Measurements from ENCODE around the gene PC.

Gene PC

DNA sequence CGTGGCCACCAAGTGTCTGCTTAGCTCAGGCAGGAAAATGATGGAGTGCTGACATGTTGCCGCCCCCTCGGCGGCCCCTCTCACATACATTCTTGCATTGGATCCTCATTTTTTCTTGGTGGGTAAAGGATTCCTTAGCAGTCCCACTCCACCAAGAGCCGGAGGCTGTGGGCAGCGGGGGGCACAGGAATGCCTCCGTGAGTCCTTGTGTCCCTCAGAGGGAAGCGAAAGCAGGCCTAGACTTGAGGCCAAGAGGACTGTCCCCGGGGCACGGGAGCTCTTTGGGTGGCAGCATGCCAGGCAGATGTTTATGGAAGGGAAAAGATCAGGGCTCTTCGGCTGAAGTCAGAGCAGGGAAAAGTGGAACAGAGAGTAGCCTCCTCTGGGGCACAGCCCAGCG is 79.7 kb downstream of the PC start:
- H3K4me1 ChIP-seq (ENCODE audit: low read length): peaks cover 9% of the 10 kb centered on the region
- peaks cover 45% of the 10 kb centered on the region for H3K27me3 ChIP-seq (replicated peaks; ENCODE audit: insufficient read depth, low read length)
- no peaks in the 10 kb centered on the region for H3K36me3 ChIP-seq (replicated peaks; ENCODE audit: insufficient read depth, low read length)
- no peak overlapping the region for H2AFZ ChIP-seq (ENCODE audit: low read length)
- no peak overlapping the region for H3K4me2 ChIP-seq (ENCODE audit: low read depth, low read length)
- TF ChIP-seq EZH2phosphoT487 (IDR thresholded peaks at IDR 0.05; ENCODE audit: low read length): no peak
- TF ChIP-seq EZH2 (optimal IDR thresholded peaks at IDR 0.05; ENCODE audit: low read depth, low read length): no peak
- TF ChIP-seq CTCF (IDR thresholded peaks at IDR 0.05; ENCODE audit: low read length): no peak
- no peaks in the 10 kb centered on the region for H3K9me2 ChIP-seq (replicated peaks; ENCODE audit: insufficient read depth, low read length)
- no peaks in the 10 kb centered on the region for H3K9me3 ChIP-seq (replicated peaks; ENCODE audit: insufficient read depth, low read length)
- H3K4me3 ChIP-seq (ENCODE audit: low read length): no peak overlapping the region
- no peak overlapping the region for H3K27ac ChIP-seq (ENCODE audit: low read length)
- H3K79me2 ChIP-seq (ENCODE audit: low read length): no peaks in the 10 kb centered on the region
- H4K20me1 ChIP-seq (ENCODE audit: insufficient read depth, low read length): no peaks in the 10 kb centered on the region
- H3F3A ChIP-seq (ENCODE audit: insufficient read depth, low read length): peaks cover 3% of the 10 kb centered on the region; the same call in 1 of the 2 replicates
- no peak for DNase-seq
- no peak overlapping the region for H3K9ac ChIP-seq (ENCODE audit: low read length)

DNA sequence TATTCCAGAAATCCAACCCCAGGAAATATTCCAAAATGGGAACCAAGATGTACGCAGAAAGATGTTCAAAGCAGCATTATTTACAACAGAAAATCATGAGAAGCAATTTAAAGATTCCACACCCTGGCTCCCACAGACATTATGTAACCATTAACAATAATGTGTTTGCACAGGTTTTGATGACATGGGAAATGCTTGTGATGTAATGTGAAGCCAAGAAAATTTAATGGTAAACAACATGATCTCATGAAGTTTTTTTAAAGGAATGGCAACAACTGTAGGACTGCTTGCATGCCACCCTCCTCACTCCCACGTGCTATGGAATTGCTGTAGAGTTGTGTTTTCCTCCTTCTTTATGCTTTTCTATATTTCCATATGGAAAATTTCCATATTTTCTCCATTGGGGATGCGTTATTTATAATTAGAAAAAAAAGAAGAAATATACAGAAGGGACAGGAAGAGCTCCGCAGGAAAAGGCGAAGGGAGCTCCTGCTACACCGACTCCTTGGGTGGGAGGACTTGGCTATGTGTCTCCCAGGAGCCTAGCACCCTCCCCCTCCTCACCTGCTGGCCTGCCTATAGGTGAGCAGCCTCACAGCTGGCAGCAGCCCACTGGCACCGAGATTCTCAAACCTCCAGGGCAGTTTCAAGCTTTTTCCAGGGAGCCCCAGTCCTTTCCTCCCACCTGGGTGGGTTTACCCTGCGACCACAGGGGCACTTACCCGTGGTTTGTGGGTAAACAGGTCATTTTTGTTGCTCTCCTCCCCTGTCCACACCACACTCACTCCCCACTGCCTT is 80.4 kb downstream of the PC start:
- Histone ChIP-seq H3K9ac (ENCODE audit: low read length) (no peak overlapping the region), H3K4me2 (ENCODE audit: low read depth, low read length) (no peak overlapping the region), H3K9me2 (replicated peaks; ENCODE audit: insufficient read depth, low read length) (no peaks in the 10 kb centered on the region), H3K36me3 (replicated peaks; ENCODE audit: insufficient read depth, low read length) (no peaks in the 10 kb centered on the region), H3F3A (ENCODE audit: insufficient read depth, low read length) (peaks cover 3% of the 10 kb centered on the region; the same call in 1 of the 2 replicates), H3K27ac (ENCODE audit: low read length) (no peak overlapping the region), H3K79me2 (ENCODE audit: low read length) (no peaks in the 10 kb centered on the region), H4K20me1 (ENCODE audit: insufficient read depth, low read length) (no peaks in the 10 kb centered on the region), H3K4me3 (ENCODE audit: low read length) (no peak overlapping the region), H3K4me1 (ENCODE audit: low read length) (peaks cover 9% of the 10 kb centered on the region), H3K9me3 (replicated peaks; ENCODE audit: insufficient read depth, low read length) (no peaks in the 10 kb centered on the region), H2AFZ (ENCODE audit: low read length) (no peak overlapping the region), H3K27me3 (replicated peaks; ENCODE audit: insufficient read depth, low read length) (peaks cover 45% of the 10 kb centered on the region)
- no peak for DNase-seq
- TF ChIP-seq CTCF (IDR thresholded peaks at IDR 0.05; ENCODE audit: low read length): no peak
- no peak for TF ChIP-seq EZH2phosphoT487 (IDR thresholded peaks at IDR 0.05; ENCODE audit: low read length)

GRCh38 chr11:66875378-66875777 is 82.8 kb downstream of the PC start:
- H3K4me1 ChIP-seq (ENCODE audit: low read length): peaks cover 1% of the 10 kb centered on the region; the same call in 1 of the 2 replicates
- no peak overlapping the region for H3K4me2 ChIP-seq (ENCODE audit: low read depth, low read length)
- H3K9me3 ChIP-seq (replicated peaks; ENCODE audit: insufficient read depth, low read length): no peaks in the 10 kb centered on the region
- no peaks in the 10 kb centered on the region for H4K20me1 ChIP-seq (ENCODE audit: insufficient read depth, low read length)
- no peak overlapping the region for H3K9ac ChIP-seq (ENCODE audit: low read length)
- no peaks in the 10 kb centered on the region for H3F3A ChIP-seq (ENCODE audit: insufficient read depth, low read length)
- no peak overlapping the region for H2AFZ ChIP-seq (ENCODE audit: low read length)
- H3K36me3 ChIP-seq (replicated peaks; ENCODE audit: insufficient read depth, low read length): no peaks in the 10 kb centered on the region
- no peak for DNase-seq
- H3K27ac ChIP-seq (ENCODE audit: low read length): no peak overlapping the region
- H3K4me3 ChIP-seq (ENCODE audit: low read length): no peak overlapping the region
- H3K27me3 ChIP-seq (replicated peaks; ENCODE audit: insufficient read depth, low read length): peaks cover 45% of the 10 kb centered on the region
- TF ChIP-seq EZH2phosphoT487 (IDR thresholded peaks at IDR 0.05; ENCODE audit: low read length) (no peak), EZH2 (optimal IDR thresholded peaks at IDR 0.05; ENCODE audit: low read depth, low read length) (no peak), CTCF (IDR thresholded peaks at IDR 0.05; ENCODE audit: low read length) (no peak)
- H3K9me2 ChIP-seq (replicated peaks; ENCODE audit: insufficient read depth, low read length): no peaks in the 10 kb centered on the region
- H3K79me2 ChIP-seq (ENCODE audit: low read length): no peaks in the 10 kb centered on the region

All from MM.1S (cell line).